Measurements from ENCODE around the gene KHDC4.

DNA sequence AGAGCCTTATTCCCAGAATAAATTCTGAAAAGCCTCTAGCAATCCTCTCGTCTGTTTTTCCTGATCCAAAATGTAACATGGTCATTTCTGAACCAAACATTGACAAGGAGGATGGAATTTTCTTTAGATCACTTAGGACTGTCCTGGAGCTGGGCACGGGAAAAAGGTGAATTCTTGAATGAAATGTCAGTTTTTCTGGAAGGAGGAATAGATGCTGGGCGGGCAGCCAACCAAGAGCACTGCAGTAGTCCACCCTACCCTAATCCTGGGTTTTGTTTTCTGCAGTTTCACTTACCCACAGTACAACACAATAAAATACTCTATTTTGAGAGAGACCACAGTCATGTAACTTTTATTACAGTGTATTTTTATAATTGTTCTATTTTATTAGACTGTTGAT lies 44.0 kb downstream of the KHDC4 start:
- TF ChIP-seq POLR2AphosphoS5 (IDR thresholded peaks at IDR 0.05; ENCODE audit: borderline replicate concordance, low read depth, low read length): no peak
- TF ChIP-seq EZH2 (IDR thresholded peaks at IDR 0.05): no peak
